ENCODE data around the gene NKAP. TPM values are rescaled to one million over a fixed set of nuclear protein-coding genes. Genes with fewer than 3 reads are reported as not detected.

The NKAP gene
- 10 to 100 TPM in 1 of 4 donors, 1 to 10 TPM in 3; 5.9 to 12.6 (median 6.3) TPM for total RNA-seq

DNA sequence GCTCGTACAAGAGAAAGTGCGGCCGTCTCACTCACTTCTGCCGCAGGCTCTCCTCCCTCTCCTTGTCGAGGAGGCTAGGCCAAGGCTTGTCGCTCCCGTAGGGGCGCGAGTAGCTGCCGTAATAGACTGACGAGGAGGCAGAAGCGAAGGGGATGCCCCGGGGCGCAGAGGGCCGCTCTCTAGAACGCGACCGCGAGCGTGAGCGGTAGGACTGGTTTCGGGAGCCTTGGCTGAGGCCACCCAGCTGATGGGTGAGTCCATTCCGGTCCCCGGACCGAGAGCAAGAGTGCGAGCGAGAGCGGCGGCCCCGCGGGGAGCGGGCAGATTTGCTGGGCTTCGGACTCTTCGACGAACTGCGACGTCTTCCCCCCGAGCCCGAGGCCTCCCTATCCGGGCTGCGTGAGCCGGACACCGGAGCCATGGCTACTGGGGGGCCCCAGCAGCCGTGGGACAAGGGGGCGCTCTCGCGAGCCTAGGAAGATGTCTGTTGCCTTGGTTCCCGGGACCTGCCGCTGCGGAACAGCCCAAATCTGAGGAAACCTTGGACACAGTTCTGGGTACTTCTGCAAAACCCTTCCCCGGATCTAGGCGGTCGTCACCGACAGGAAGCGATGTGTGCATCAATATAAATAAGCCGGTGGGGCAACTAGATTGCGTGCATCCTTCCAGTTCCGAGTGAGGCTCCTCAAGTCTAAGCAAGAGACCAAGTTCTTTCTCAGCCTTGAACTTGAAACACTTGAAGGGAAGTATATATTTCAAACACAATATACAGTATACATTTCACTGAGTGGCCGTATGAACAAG lies at the start of gene NKAP:
Gene NKAP, minus strand, starts transcription at position 567 of the 804 bp plus-strand sequence. Its CDS starts 146 bp downstream, at position 421.
- ATAC-seq: peak; percentile 96
- no peak for TF ChIP-seq EP300 (IDR thresholded peaks at IDR 0.05)
- TF ChIP-seq POLR2AphosphoS5 (IDR thresholded peaks at IDR 0.05): peak; percentile 35
- TF ChIP-seq POLR2A (IDR thresholded peaks at IDR 0.05): peak; percentile 28 to 42
- no peak for TF ChIP-seq CTCF (IDR thresholded peaks at IDR 0.05)
- peak within 1 kb of the TSS; percentile 74 to 84 for H3K4me3 ChIP-seq
- H3K27ac ChIP-seq: peak within 1 kb of the TSS; percentile 88 to 93 (median 89)
- no peaks in the 10 kb centered on the region for H3K9me3 ChIP-seq
- H3K36me3 ChIP-seq: no peaks in the 10 kb centered on the region
- peaks cover 0 to 29% (median 6%) of the 10 kb centered on the region in 3 donors for H3K4me1 ChIP-seq
- WGBS, 2 donors (ENCODE audit: low coverage in 1 of 2): 3 to 17% methylated on average over 5 to 21 of the region's 59 CpGs
- no peaks in the 10 kb centered on the region for H3K27me3 ChIP-seq

DNA sequence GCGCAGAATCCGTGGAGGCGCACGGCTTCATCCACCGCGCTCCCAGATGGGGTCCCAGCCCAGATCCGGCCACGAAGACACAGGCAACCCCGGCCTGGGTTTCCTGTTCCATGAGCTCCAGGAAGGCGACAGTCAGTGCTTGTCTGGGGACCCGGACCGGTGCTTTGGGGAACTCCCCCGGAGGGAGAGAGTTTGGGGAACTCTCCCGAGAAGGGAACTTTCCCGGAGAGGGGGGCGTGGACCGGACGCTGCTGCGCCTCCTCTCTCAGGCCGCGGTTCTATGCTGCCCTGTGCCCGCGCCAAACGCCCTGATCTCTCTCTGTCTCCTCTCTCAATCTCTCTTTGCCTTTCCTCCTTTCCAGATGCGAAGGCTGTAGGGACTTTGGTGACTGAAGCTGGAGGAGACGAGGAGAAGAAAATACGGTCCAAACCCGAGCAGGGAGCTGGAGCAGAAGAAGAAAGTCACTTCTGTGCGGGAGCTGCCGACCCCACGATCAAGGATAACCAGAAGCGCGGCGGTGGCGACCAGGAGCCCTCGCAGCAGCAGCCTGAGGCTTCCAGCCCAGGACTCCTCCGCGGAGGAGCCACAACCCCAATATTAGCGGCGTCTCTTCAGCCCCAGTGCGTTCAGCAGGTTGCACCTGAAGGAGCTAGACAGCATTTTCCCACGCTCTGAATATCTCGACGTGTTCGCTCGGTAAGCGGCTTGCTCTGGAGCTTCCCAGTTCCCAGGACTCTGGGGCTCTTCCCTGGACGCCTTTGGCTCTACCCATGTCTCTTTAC lies 47.6 kb upstream of the NKAP start:
- 27% methylated on average over 3 of the region's 48 CpGs; no CpG with 5 or more reads in 1 of the 2 donors for WGBS, 2 donors (ENCODE audit: low coverage in 1 of 2)
- Histone ChIP-seq H3K36me3 (no peaks in the 10 kb centered on the region), H3K9me3 (no peaks in the 10 kb centered on the region), H3K27me3 (peaks cover 82% of the 10 kb centered on the region), H3K4me3 (peak overlapping the region in 1 of 2 donors; percentile 23), H3K4me1 (peaks cover 0 to 14% (median 3%) of the 10 kb centered on the region in 3 donors), H3K27ac (no peak overlapping the region)
- no peak for ATAC-seq
- TF ChIP-seq POLR2AphosphoS5 (IDR thresholded peaks at IDR 0.05) (no peak), POLR2A (IDR thresholded peaks at IDR 0.05) (no peak), CTCF (IDR thresholded peaks at IDR 0.05) (no peak), EP300 (IDR thresholded peaks at IDR 0.05) (no peak)

GRCh38 chrX:119990556-119991004 lies 47.0 kb upstream of the NKAP start:
- no peak for ATAC-seq
- no peaks in the 10 kb centered on the region for H3K9me3 ChIP-seq
- H3K27me3 ChIP-seq: peaks cover 75% of the 10 kb centered on the region
- no peaks in the 10 kb centered on the region for H3K36me3 ChIP-seq
- H3K27ac ChIP-seq: no peak overlapping the region
- TF ChIP-seq POLR2AphosphoS5 (IDR thresholded peaks at IDR 0.05) (no peak), CTCF (IDR thresholded peaks at IDR 0.05) (no peak), POLR2A (IDR thresholded peaks at IDR 0.05) (no peak), EP300 (IDR thresholded peaks at IDR 0.05) (no peak)
- no CpG with 5 or more reads among the region's 34 CpGs for WGBS, 2 donors (ENCODE audit: low coverage in 1 of 2)
- peak overlapping the region in 1 of 2 donors; percentile 23 for H3K4me3 ChIP-seq
- H3K4me1 ChIP-seq: peaks cover 0 to 14% (median 3%) of the 10 kb centered on the region in 3 donors

DNA sequence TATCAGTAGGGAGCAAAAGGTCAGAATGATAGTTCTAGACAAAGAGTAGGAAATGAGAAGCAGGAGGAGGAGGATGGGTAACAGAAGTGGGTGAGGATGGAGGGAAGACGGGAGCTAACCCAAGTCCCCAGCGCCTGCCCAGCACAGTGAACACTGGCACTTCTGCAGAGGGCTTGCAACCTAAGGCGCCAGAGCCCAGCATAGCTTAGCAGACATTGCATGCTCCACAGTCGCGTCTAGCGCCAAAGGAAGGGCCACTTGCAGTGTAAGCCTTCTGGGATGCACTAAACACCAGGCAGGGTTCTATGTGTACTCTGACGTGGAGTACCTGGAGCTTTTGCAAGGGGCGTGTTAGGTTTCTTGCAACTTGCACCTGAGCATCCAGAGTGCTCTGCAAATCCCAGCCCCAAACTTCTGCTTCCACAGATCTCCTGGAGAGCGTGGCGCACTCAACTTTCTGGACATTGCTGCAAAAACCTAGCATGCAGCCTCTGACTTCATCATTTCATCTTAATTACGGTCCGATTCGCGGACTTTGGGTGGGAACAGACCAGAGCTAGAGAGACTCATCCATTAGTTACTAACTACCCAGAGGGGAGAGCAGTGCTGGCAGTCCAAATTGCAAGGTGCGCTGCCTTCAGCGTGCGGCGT lies 46.5 kb upstream of the NKAP start:
- TF ChIP-seq POLR2A (IDR thresholded peaks at IDR 0.05): no peak
- TF ChIP-seq POLR2AphosphoS5 (IDR thresholded peaks at IDR 0.05): no peak
- TF ChIP-seq EP300 (IDR thresholded peaks at IDR 0.05): no peak
- TF ChIP-seq CTCF (IDR thresholded peaks at IDR 0.05): no peak
- Histone ChIP-seq H3K9me3 (no peaks in the 10 kb centered on the region), H3K27ac (no peak overlapping the region), H3K27me3 (peaks cover 70% of the 10 kb centered on the region), H3K36me3 (no peaks in the 10 kb centered on the region), H3K4me3 (no peak overlapping the region), H3K4me1 (peaks cover 0 to 14% (median 3%) of the 10 kb centered on the region in 3 donors)
- ATAC-seq: no peak
- WGBS, 2 donors (ENCODE audit: low coverage in 1 of 2): 20% methylated on average over 1 of the region's 18 CpGs; no CpG with 5 or more reads in 1 of the 2 donors

Measured in gastroesophageal sphincter (tissue), 4 donors.